Osteoblast (primary cell): Measurements from ENCODE around the gene C4orf50. TPM values are rescaled to one million over a fixed set of nuclear protein-coding genes. Genes with fewer than 3 reads are reported as not detected.
"Not testable (repeated sequence)": the region's sequence is repeated elsewhere in the genome, so short reads cannot be mapped to it uniquely, and the experiment has no call there.

ENCODE experiments used
- DNase-seq: peaks from one replicate; pipeline ENCODE4 v3.0.0; 2011; ENCODE audit warnings: low spot score, mixed read lengths; ENCODE audit not compliant: insufficient read length; ENCODE audit errors: missing footprints
- H2AFZ ChIP-seq: 2 replicates; pipeline ENCODE4 v1.6.0; 2011; ENCODE audit warnings: mild to moderate bottlenecking, low read length
- H3K27ac ChIP-seq: 2 replicates; pipeline ENCODE4 v1.5.1; 2011; ENCODE audit warnings: mild to moderate bottlenecking, low read depth, low read length, moderate library complexity
- H3K27me3 ChIP-seq: 2 replicates; pipeline ENCODE4 v1.6.0; 2012; ENCODE audit warnings: mild to moderate bottlenecking, control low read depth, inconsistent platforms, low read length, moderate library complexity; ENCODE audit not compliant: insufficient read depth
- H3K36me3 ChIP-seq: 2 replicates; pipeline ENCODE4 v1.5.1; 2011; ENCODE audit warnings: mild to moderate bottlenecking, low read length, control low read depth, moderate library complexity; ENCODE audit not compliant: insufficient read depth
- H3K4me1 ChIP-seq: 2 replicates; pipeline ENCODE4 v1.5.1; 2011; ENCODE audit warnings: mild to moderate bottlenecking, low read length, control low read depth, moderate library complexity; ENCODE audit not compliant: insufficient read depth
- H3K4me2 ChIP-seq: 2 replicates; pipeline ENCODE4 v1.6.0; 2011; ENCODE audit warnings: mild to moderate bottlenecking, low read length; ENCODE audit not compliant: insufficient read depth
- H3K4me3 ChIP-seq: fragments of 200-600 bp; sonication (generic); 3 replicates; pipeline ENCODE4 v1.5.1; 2012; ENCODE audit warnings: mild to moderate bottlenecking, low read length, inconsistent platforms; ENCODE audit not compliant: insufficient read depth
- H3K79me2 ChIP-seq: 2 replicates; pipeline ENCODE4 v1.6.0; 2012; ENCODE audit warnings: mild to moderate bottlenecking, low read length, control low read depth, inconsistent platforms; ENCODE audit not compliant: insufficient read depth
- H3K9me3 ChIP-seq: 2 replicates; pipeline ENCODE4 v1.5.1; 2011; ENCODE audit warnings: low read depth, low read length, control low read depth
- H4K20me1 ChIP-seq: 2 replicates; pipeline ENCODE4 v1.6.0; 2012; ENCODE audit warnings: mild to moderate bottlenecking, low read length, control low read depth; ENCODE audit not compliant: insufficient read depth
- CTCF ChIP-seq: IDR thresholded peaks from 2 replicates; pipeline ENCODE4 v1.5.1; 2011; ENCODE audit warnings: mild to moderate bottlenecking, low read depth, low read length, moderate library complexity; ENCODE audit errors: extremely low read depth
- total RNA-seq: library from RNA; depleted of rRNA; stranded (reverse); fragments of >200 nt; gene quantifications from 2 replicates; pipeline ENCODE4 v1.2.3, GENCODE V29; 2012

Gene C4orf50
- total RNA-seq, 1 donor: not detected

- H3K4me3 ChIP-seq: no peak overlapping the region
- DNase-seq: no peak
- no peak overlapping the region for H3K27ac ChIP-seq
- no peak overlapping the region for H2AFZ ChIP-seq
- H4K20me1 ChIP-seq: no peaks in the 10 kb centered on the region
- H3K27me3 ChIP-seq: peaks cover under 1% of the 10 kb centered on the region
- no peaks in the 10 kb centered on the region for H3K36me3 ChIP-seq
- H3K4me1 ChIP-seq: no peaks in the 10 kb centered on the region
- H3K4me2 ChIP-seq: no peak overlapping the region
- H3K9me3 ChIP-seq: no peaks in the 10 kb centered on the region
- TF ChIP-seq CTCF: no peak
- no peaks in the 10 kb centered on the region for H3K79me2 ChIP-seq
Measured at GRCh38 chr4:5993876-5994811, 24.1 kb downstream of the C4orf50 start.

DNA sequence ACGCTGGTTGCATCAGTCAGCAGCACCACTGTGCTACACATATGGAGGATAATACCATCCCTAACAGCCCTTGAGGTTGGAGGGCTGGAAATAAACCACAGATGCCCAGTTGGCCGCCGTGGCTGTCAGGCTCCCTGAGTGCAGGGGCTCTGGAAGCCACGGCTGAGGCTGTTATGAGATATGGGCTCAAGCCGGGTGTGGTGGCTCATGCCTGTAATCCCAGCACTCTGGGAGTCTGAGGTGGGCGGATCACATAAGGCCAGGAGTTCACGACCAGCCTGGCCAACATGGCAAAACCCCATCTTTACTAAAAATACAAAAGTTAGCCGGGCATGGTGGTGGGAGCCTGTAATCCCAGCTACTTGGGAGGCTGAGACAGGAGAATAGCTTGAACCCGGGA is 24.9 kb downstream of the C4orf50 start:
- H3K4me3 ChIP-seq, H2AFZ ChIP-seq, H3K4me1 ChIP-seq, H3K27ac ChIP-seq, H4K20me1 ChIP-seq, H3K36me3 ChIP-seq, DNase-seq, H3K27me3 ChIP-seq, H3K4me2 ChIP-seq, H3K79me2 ChIP-seq, H3K9me3 ChIP-seq: not testable (repeated sequence)

DNA sequence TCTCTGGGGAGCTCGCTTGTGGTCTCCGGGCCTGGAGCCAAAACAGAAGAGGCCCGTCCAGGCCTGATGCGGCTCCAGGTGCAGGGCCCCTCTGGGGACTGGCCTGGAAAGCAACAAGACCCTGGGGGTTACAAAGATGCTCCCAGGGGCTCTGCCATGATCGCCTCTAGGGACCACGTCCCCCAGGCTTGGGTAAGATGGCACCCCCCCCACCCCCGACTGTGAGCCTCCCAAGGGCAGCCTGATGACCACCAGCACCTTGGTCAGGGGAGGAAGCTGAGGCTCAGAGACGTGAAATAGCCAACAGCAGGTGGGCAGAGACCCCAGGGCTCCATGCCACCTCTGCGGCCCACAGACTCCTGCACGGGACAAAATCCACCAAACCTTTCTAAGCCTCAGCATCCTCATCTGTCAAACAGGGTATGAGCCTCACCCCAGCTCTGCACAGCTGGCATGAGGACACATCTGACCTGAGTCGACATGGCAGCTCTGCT is 25.4 kb downstream of the C4orf50 start:
- no peak overlapping the region for H3K27ac ChIP-seq
- peaks cover 3% of the 10 kb centered on the region for H3K27me3 ChIP-seq
- no peak overlapping the region for H3K4me3 ChIP-seq
- H3K9me3 ChIP-seq: no peaks in the 10 kb centered on the region
- H3K4me2 ChIP-seq: no peak overlapping the region
- no peak overlapping the region for H2AFZ ChIP-seq
- DNase-seq: no peak
- no peaks in the 10 kb centered on the region for H3K79me2 ChIP-seq
- H4K20me1 ChIP-seq: no peaks in the 10 kb centered on the region
- TF ChIP-seq CTCF: no peak
- H3K4me1 ChIP-seq: no peaks in the 10 kb centered on the region
- no peaks in the 10 kb centered on the region for H3K36me3 ChIP-seq

- TF ChIP-seq CTCF: no peak
- Histone ChIP-seq H3K4me2 (no peak overlapping the region), H3K27me3 (peaks cover 3% of the 10 kb centered on the region), H3K36me3 (no peaks in the 10 kb centered on the region), H2AFZ (no peak overlapping the region), H4K20me1 (no peaks in the 10 kb centered on the region), H3K9me3 (no peaks in the 10 kb centered on the region), H3K79me2 (no peaks in the 10 kb centered on the region), H3K27ac (no peak overlapping the region), H3K4me3 (no peak overlapping the region), H3K4me1 (no peaks in the 10 kb centered on the region)
- DNase-seq: no peak
Measured at GRCh38 chr4:5992171-5992827, 25.9 kb downstream of the C4orf50 start.
